HG02870 (cell line): ENCODE data around the gene LUC7L3.
A peak's percentile ranks its signal among the peaks of the same experiment; 100 is the strongest.
"Not testable (repeated sequence)": the region's sequence is repeated elsewhere in the genome, so short reads cannot be mapped to it uniquely, and the experiment has no call there.

ENCODE experiments used
- ATAC-seq: cut with Tn5 transposase; IDR thresholded peaks from one replicate; pipeline ENCODE4 v1.9.1; 2021; ENCODE audit warnings: mild to moderate bottlenecking, moderate library complexity; ENCODE audit not compliant: unreplicated experiment

LUC7L3 gene

DNA sequence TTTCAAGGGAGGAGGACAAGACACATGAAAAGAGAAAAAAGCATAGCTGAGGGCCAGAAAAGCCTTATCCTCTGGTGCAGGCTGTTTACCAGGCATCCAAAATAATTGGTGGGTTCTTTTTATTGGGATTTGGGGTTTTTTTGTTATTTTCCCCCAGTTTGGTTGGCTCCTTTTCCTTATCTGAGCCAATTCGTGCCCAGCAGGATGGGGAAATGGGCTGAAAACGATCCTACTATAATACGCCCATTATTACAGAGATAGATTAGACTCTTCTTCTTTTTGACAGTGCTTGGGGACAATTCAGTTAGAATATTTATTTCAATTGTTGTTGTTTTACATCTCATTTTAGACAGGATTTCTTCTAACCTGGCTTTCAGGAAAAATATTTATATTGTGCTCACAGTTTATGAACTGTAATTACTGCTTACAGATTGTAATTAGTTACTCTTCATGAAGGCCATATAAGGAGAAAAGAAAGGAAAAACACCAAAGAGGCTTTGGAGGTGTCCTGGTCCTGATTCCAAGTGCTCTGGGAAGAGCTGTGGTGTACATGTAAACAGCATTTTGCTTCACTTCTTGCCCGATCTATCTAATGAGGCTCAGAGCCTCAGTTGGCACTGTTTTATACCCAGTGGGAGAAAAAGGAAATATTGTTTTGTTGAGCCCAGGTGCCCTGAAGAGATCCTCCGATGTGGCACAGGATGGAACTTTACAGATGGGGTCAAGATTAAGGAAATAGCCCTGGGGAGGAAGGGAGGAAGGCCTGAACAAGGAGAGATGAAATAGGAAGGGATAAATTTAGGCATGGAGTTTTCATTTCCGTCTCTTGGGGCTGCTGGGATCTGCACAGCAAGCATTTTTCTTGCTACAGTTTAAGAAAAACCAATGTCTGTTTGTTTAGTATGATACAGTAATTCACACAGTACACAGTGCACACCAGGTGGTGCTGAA lies 11.1 kb upstream of the LUC7L3 start:
- ATAC-seq: no peak

DNA sequence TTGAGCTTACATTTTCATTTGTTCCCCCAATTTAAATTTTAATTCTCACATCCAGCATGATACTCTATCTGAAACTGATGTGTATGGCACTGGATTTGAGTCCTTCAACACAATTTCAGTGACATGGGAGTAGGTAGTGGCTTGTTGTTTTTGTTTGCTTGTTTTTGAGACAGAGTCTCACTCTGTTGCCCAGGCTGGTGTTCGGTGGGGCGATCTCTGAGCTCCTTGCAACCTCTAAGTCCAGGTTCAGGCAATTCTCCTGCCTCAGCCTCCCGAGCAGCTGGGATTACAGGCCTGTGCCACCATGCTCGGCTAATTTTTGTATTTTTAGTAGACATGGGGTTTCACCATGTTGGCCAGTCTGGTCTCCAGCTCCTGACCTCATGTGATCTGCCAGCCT lies 10.3 kb upstream of the LUC7L3 start:
- ATAC-seq: not testable (repeated sequence)

DNA sequence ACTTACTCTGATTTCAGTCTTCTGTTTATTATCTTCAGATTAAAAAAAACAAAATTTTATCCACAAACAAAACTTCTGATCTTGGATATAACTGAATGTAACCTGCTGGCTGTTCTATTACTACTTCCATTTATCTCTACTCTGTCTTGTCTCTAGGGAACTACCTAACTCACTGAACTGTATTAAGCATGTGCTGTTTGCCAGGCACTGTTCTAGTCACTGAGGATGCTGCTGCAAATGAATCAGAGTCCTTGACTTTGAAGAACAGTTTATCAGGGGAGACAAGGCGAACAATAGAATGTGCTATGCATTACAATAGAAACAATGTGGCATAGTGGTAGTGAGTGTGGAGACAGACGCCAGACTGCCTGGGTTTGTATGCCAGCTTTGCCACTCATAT lies 9.4 kb upstream of the LUC7L3 start:
- ATAC-seq: no peak

GRCh38 chr17:50710650-50711049 lies 8.8 kb upstream of the LUC7L3 start:
- no peak for ATAC-seq

DNA sequence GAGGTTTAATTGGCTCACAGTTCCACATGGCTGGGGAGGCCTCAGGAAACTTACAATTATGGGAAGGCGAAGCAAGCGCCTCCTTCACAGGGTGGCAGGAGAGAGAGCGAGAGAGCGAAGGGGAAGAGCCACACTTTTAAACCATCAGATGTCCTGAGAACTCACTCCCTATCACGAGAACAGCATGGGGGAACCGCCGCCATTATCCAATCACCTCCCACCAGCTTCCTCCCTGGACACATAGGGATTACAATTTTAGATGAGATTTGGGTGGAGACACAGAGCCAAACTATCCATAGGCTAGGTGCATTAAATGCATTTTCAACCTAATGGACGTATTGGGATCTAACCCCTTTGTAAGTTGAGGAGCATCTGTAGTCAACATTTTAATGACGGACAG lies 6.8 kb upstream of the LUC7L3 start:
- no peak for ATAC-seq

- ATAC-seq: no peak
Measured at GRCh38 chr17:50715471-50715870, 3.9 kb upstream of the LUC7L3 start.

DNA sequence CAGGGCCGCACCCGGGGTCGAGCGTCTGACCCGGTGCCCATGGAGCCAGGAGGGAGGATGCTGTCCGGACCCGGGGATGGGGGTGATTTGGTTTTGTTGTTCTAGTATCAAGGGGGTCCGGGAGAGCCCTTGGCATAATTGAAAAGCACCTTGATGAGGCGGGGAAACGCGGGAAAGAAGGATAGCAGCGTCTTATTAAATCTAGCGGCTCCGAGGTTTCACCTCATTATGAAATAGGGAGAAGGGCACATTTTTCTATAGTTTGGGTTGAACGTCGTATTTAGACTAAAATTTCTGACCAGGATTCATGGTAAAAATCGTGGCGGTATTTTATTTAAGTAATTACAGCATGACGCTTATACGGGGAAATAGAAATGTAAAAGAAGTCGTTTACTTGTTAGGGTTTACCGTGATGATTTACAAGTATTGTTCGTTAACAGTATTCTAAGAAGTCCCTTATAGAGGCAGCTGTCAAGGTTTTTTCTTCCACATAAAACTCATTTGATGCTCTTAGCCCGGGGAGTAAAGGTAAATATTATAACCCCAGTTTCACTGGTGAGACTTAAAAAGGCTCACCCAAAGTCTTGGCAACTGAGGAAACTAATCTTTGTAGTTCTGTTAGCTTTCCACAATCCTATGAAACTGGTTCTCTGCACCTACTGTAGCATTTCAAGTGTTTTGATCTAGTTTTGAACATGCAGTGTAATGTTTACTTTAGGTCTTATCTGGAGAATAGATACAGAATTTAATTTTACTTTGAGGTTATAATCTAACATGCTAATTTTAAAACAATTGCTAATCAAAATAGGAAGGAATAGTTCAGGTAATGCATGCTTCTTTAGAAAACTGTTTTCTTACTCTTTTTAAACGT lies 756 bp downstream of the LUC7L3 start:
- ATAC-seq: no peak

DNA sequence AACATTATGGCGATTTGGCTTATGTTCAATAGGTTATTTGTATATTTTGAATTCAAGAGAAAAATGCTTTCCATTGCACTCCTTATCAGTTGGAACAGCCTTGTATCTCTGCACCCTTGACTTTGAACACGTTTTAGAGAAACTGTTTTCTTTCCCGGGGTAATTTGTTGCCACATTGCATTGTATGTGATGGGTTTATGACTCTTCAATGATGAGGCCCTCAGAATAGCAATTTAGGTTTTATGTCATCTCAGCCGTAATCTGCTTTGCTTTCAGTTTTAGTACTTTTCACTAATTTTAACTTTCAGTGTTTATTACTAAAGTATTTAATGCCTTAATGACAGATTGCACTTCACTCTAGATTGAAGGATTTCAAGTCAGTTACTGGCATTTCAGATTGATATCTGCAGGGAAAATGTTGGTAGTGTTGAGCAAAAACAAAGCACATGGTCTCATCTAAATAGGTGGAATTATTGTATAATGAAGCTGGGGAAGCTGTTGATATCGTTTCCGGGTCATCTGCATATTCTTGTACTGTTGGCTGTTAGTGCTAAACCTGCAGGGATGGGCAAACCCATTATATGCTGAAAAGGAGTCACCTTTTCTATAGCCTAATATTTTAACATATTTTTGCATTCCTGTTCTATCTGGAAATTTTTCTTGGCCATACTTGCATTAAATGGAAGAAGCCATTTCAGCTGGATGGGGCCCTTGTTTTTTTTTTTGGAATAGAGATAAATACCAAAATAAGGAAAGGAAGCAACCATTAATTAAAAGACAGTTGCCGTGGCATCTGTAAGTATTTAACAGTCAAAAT lies 2.0 kb downstream of the LUC7L3 start:
- ATAC-seq: no peak

DNA sequence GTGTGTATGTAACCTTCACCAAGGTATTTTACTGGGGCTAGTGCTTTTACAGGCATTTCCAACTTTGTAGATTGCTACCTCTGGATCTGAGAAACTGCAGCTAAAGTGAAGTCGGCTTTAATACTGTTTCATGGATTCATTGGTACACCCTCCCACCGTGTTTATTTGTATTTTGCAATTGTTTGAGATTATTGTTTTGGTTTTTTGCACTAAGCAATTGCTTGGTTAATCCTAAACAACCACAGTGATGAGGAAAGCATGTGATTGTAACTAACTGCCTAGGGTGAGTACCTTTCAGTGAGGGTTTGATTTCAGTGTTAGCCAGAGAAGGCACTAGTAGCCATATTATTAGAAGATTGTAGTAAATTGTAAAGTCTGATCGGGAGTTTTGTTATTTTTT lies 3.3 kb downstream of the LUC7L3 start:
- no peak for ATAC-seq

GRCh38 chr17:50724622-50725021 lies 5.2 kb downstream of the LUC7L3 start:
- not testable (repeated sequence) for ATAC-seq

GRCh38 chr17:50725769-50726655 lies 6.6 kb downstream of the LUC7L3 start:
- ATAC-seq: no peak

- no peak for ATAC-seq
Measured at GRCh38 chr17:50728112-50728429, 8.7 kb downstream of the LUC7L3 start.

GRCh38 chr17:50728881-50729765 lies 9.7 kb downstream of the LUC7L3 start:
- ATAC-seq: no peak

DNA sequence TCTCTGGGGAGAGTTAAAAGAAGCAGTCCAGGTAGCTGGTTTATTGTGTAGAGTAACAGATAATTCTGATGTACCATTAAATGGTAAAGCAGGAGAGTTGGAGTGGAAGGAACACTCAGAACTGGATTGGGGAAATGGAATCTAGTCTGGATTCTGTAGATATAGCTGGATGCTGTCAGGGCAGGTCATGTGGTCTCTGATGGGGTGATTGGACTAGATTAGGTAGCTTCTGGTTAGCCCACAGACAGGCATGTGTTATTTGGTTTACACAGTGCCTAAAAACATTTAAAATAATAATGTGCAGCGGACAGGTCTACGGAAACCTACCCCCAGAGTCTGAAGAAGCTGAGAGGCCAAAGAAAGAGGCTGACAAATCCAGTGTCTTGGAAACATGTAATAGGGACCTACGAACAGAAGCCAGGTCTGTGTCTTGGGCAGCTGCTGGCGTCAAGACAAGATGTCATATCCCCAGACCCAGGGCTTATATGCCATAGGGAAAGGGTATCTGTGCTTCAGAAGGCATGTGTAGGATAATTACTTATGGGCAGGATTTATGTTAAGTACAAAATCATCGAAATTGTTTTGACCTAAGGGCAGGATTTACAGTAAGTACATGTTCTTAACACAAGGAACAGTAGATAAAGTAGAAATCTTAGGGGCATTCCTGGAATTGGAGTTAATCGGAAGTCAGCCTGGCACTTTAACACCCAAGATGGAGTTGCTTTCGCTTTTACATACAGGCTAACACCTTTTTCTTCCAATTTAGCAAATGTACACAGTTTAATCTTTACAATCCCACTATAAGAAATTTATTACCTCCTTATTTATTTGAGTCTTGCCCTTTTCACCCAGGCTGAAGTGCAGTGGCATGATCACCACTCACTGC lies 12.4 kb downstream of the LUC7L3 start:
- no peak for ATAC-seq

- no peak for ATAC-seq
Measured at GRCh38 chr17:50735287-50735686, 15.9 kb downstream of the LUC7L3 start.

- ATAC-seq: peak; percentile 63
Measured at GRCh38 chr17:50737118-50737698, 17.8 kb downstream of the LUC7L3 start.

DNA sequence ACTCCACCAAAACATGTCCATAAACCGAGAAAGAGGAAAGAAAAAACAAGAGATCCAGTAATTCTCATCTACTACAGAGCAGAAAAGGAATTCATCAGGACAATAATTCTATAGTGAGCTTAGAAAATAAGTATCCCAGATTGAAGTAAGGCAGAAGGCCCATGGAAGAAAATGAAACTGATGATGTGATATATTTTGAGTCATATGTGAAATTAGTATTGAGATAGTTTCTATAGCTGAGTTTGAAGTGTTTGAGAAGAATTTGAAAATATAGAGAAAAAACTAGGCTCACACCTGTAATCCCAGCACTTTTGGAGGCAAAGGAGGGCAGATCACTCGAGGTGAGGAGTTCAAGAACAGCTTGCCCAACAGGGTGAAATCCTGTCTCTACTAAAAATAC lies 19.7 kb downstream of the LUC7L3 start:
- no peak for ATAC-seq

DNA sequence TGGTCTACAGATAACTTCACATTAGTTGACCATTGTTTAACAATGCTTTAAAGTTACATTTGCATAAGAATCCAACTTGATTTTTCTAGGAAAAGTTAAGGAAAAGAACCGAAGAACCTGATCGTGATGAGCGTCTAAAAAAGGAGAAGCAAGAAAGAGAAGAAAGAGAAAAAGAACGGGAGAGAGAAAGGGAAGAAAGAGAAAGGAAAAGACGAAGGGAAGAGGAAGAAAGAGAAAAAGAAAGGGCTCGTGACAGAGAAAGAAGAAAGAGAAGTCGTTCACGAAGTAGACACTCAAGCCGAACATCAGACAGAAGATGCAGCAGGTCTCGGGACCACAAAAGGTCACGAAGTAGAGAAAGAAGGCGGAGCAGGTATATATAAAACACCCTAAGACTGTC lies 26.2 kb downstream of the LUC7L3 start:
- no peak for ATAC-seq
